Endodermal cell (in vitro differentiated cells): ENCODE data around the gene SRSF7. TPM values are rescaled to one million over a fixed set of nuclear protein-coding genes. Genes with fewer than 3 reads are reported as not detected.

Experiments used
- DNase-seq: peaks from one replicate; pipeline ENCODE4 v3.0.0-alpha.2; 2017
- H3K27ac ChIP-seq: 2 replicates; pipeline ENCODE4 v1.5.1; 2013; ENCODE audit warnings: mild to moderate bottlenecking, low read depth, low read length, moderate library complexity
- H3K27me3 ChIP-seq: 2 replicates; pipeline ENCODE4 v1.6.1; 2013; ENCODE audit warnings: mild to moderate bottlenecking, low read length, moderate library complexity; ENCODE audit not compliant: insufficient read depth, control insufficient read depth, poor library complexity, severe bottlenecking
- H3K36me3 ChIP-seq: 2 replicates; pipeline ENCODE4 v1.7.0; 2013; ENCODE audit warnings: mild to moderate bottlenecking, low read length, moderate library complexity; ENCODE audit not compliant: control insufficient read depth, insufficient read depth
- H3K4me1 ChIP-seq: one replicate; pipeline ENCODE4 v1.7.0; 2013; ENCODE audit warnings: low read length; ENCODE audit not compliant: control insufficient read depth, insufficient read depth
- H3K4me3 ChIP-seq: 2 replicates; pipeline ENCODE4 v1.5.1; 2013; ENCODE audit warnings: mild to moderate bottlenecking, low read length, moderate library complexity
- H3K9ac ChIP-seq: 2 replicates; pipeline ENCODE4 v1.6.1; 2013; ENCODE audit warnings: mild to moderate bottlenecking, low read length, moderate library complexity; ENCODE audit not compliant: poor library complexity, severe bottlenecking; ENCODE audit errors: extremely low read depth
- H3K9me3 ChIP-seq: 2 replicates; pipeline ENCODE4 v1.6.1; 2013; ENCODE audit warnings: mild to moderate bottlenecking, low read length, moderate library complexity; ENCODE audit not compliant: control insufficient read depth
- H3K27ac Mint-ChIP-seq: 2 replicates; pipeline ENCODE4 v1.8.0; 2020; ENCODE audit warnings: mixed read lengths
- H3K27me3 Mint-ChIP-seq: 2 replicates; pipeline ENCODE4 v1.8.0; 2021; ENCODE audit warnings: mild to moderate bottlenecking, mixed read lengths; ENCODE audit not compliant: insufficient read depth
- H3K36me3 Mint-ChIP-seq: 2 replicates; pipeline ENCODE4 v1.8.0; 2020; ENCODE audit warnings: low read depth, mixed read lengths
- H3K4me1 Mint-ChIP-seq: 2 replicates; pipeline ENCODE4 v1.8.0; 2020; ENCODE audit warnings: mixed read lengths
- H3K4me3 Mint-ChIP-seq: 2 replicates; pipeline ENCODE4 v1.8.0; 2020; ENCODE audit warnings: mild to moderate bottlenecking, moderate library complexity, mixed read lengths
- H3K9me3 Mint-ChIP-seq: 2 replicates; pipeline ENCODE4 v1.8.0; 2020; ENCODE audit warnings: mild to moderate bottlenecking, mixed read lengths
- WGBS, 2 experiments: methylation state at CpG; one replicate each; pipeline versions ENCODE4 v1.1.5 to v1.1.7; 2013; ENCODE audit warnings: missing lambda C conversion rate in 2 of 2, mixed read lengths in 1 of 2; ENCODE audit not compliant: insufficient coverage in 1 of 2, insufficient read length in 1 of 2; 5-methylcytosine and 5-hydroxymethylcytosine counted together
- total RNA-seq, 2 donors: library from RNA; stranded (reverse); fragmentation: NEBNext Ultra II Directional in 1 of 2; extraction: Animal tissue kit (Norgen Biotek cat#: 25700) in 1 of 2; gene quantifications; 2 replicates in 1 of 2; 3 replicates in 1 of 2; pipeline ENCODE4 v1.2.1, GENCODE V29; 2021
- TF ChIP-seq, protein P1 (sequence below): fragments of 200-600 bp; sonication (generic); conservative IDR thresholded peaks from 2 replicates; pipeline ENCODE4 v1.5.0; 2021; ENCODE audit warnings: antibody characterized with exemption, mild to moderate bottlenecking

Gene SRSF7
- total RNA-seq, 2 donors from 2014 or later, result 306 to 332 TPM

DNA sequence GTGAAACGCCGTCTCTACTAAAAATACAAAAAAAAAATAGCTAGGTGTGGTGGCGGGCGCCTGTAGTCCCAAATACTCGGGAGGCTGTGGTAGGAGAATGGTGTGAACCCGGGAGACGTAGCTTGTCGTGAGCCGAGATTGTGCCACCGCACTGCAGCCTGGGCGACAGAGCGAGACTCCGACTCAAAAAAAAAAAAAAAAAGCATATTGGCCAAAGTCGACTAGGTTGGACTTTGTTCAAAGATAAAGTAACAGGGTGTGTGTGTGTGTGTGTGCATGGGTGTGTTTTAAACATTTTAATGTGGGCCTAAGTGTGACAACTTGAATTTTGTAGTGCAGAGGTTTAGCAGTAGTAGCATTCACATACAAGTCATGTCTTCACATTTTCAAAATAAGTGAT, 38.5 kb upstream of the SRSF7 start:
- Histone ChIP-seq H3K9me3 (no peaks in the 10 kb centered on the region), H3K27ac (no peak overlapping the region), H3K27me3 (no peaks in the 10 kb centered on the region), H3K36me3 (no peaks in the 10 kb centered on the region), H3K4me3 (no peak overlapping the region), H3K9ac (no peak overlapping the region), H3K4me1 (peaks cover 4% of the 10 kb centered on the region)
- H3K4me3 Mint-ChIP-seq, result no peak overlapping the region
- no peaks in the 10 kb centered on the region for H3K9me3 Mint-ChIP-seq
- peaks cover 3% of the 10 kb centered on the region for H3K4me1 Mint-ChIP-seq
- WGBS, 2 experiments, result 80 to 94% methylated on average over 14 of the region's 14 CpGs
- H3K27me3 Mint-ChIP-seq, result no peaks in the 10 kb centered on the region
- DNase-seq, result no peak
- H3K27ac Mint-ChIP-seq, result no peak overlapping the region
- TF ChIP-seq, protein P1, sequence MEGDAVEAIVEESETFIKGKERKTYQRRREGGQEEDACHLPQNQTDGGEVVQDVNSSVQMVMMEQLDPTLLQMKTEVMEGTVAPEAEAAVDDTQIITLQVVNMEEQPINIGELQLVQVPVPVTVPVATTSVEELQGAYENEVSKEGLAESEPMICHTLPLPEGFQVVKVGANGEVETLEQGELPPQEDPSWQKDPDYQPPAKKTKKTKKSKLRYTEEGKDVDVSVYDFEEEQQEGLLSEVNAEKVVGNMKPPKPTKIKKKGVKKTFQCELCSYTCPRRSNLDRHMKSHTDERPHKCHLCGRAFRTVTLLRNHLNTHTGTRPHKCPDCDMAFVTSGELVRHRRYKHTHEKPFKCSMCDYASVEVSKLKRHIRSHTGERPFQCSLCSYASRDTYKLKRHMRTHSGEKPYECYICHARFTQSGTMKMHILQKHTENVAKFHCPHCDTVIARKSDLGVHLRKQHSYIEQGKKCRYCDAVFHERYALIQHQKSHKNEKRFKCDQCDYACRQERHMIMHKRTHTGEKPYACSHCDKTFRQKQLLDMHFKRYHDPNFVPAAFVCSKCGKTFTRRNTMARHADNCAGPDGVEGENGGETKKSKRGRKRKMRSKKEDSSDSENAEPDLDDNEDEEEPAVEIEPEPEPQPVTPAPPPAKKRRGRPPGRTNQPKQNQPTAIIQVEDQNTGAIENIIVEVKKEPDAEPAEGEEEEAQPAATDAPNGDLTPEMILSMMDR, result no peak
- no peaks in the 10 kb centered on the region for H3K36me3 Mint-ChIP-seq

DNA sequence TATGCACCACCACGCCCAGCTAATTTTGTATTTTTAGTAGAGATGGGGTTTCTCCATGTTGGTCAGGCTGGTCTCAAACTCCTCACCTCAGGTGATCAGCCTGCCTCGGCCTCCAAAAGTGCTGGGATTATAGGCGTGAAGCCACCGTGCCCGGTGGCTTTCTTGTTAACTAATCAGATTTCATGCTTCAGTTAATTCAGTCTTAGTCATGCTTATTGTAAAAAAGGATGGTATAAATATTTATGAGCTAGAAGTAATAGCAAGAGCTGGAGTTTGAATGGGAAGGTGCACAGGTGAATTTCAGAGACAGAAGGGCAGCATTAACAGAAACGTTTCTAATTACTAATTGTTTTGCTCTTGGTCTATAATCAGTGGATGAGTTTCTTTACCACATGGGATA, 37.1 kb upstream of the SRSF7 start:
- H3K27me3 ChIP-seq, result no peaks in the 10 kb centered on the region
- H3K4me3 ChIP-seq, result no peak overlapping the region
- Mint-ChIP-seq H3K36me3 (no peaks in the 10 kb centered on the region), H3K27me3 (no peaks in the 10 kb centered on the region), H3K27ac (no peak overlapping the region), H3K4me1 (peaks cover 7% of the 10 kb centered on the region), H3K9me3 (no peaks in the 10 kb centered on the region), H3K4me3 (no peak overlapping the region)
- H3K4me1 ChIP-seq, result no peaks in the 10 kb centered on the region
- no peaks in the 10 kb centered on the region for H3K36me3 ChIP-seq
- H3K9ac ChIP-seq, result no peak overlapping the region
- TF ChIP-seq, protein P1, result no peak
- no peaks in the 10 kb centered on the region for H3K9me3 ChIP-seq
- H3K27ac ChIP-seq, result no peak overlapping the region
- no peak for DNase-seq
- whole genome bisulfite sequencing, 2 experiments, result 83 to 91% methylated on average over 6 of the region's 6 CpGs

DNA sequence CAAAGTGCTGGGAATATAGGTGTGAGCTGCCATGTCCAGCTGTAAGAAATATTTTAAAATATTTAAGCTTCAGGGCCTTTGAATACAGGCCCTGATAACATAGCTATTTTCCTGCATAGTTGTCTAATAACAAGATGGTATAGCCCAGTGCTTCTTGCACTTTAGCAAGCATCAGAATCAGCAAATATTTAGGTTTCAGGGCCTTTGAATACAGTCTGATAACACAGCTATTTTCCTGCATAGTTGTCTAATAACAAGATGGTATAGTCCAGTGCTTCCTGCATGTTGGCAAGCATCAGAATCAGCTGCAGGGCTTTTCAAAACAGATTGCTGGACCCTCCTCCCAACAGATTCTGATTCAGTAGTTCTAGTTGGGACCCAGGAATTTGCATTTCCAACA, 32.4 kb upstream of the SRSF7 start:
- H3K36me3 Mint-ChIP-seq, result peaks cover 16% of the 10 kb centered on the region
- Histone ChIP-seq H3K4me1 (peaks cover 3% of the 10 kb centered on the region), H3K9ac (no peak overlapping the region), H3K27ac (no peak overlapping the region), H3K4me3 (no peak overlapping the region), H3K27me3 (no peaks in the 10 kb centered on the region), H3K36me3 (peaks cover 7% of the 10 kb centered on the region), H3K9me3 (no peaks in the 10 kb centered on the region)
- no peaks in the 10 kb centered on the region for H3K9me3 Mint-ChIP-seq
- TF ChIP-seq, protein P1, result no peak
- H3K27me3 Mint-ChIP-seq, result no peaks in the 10 kb centered on the region
- H3K4me3 Mint-ChIP-seq, result no peak overlapping the region
- peaks cover 11% of the 10 kb centered on the region for H3K4me1 Mint-ChIP-seq
- no peak for DNase-seq
- H3K27ac Mint-ChIP-seq, result no peak overlapping the region
